Measurements from ENCODE around the gene ZNF100.
"Not testable (repeated sequence)": the region's sequence is repeated elsewhere in the genome, so short reads cannot be mapped to it uniquely, and the experiment has no call there.

ZNF100 gene

DNA sequence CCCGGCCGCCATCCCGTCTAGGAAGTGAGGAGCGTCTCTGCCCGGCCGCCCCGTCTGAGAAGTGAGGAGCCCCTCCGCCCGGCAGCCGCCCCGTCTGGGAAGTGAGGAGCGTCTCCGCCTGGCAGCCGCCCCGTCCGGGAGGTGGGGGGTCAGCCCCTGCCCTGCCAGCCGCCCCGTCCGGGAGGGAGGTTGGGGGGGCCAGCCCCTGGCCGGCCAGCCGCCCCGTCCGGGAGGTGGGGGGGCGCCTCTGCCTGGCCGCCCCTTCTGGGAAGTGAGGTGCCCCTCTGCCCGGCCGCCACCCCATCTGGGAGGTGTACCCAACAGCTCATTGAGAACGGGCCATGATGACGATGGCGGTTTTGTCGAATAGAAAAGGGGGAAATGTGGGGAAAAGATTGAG, 59.5 kb downstream of the ZNF100 start:
- DNase-seq; intact Hi-C loops (cut with DNase I): not testable (repeated sequence)

DNA sequence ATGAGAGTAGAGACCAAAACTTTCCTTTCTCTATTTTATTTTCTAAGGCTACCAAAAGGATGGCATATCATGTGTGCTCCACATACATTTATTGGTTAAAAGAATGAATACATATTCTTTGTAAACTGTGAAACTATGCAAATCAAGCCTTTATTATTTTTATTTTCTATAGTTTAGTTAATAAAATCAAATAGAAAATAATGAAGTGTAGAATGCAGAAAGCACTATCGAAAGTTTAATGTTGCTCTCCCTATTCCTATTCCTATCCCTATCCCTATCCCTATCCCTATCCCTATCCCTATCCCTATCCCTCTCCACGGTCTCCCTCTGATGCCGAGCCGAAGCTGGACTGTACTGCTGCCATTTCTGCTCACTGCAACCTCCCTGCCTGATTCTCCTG, 60.3 kb downstream of the ZNF100 start:
- intact Hi-C loops (cut with DNase I): no loop called here
- no peak for DNase-seq

DNA sequence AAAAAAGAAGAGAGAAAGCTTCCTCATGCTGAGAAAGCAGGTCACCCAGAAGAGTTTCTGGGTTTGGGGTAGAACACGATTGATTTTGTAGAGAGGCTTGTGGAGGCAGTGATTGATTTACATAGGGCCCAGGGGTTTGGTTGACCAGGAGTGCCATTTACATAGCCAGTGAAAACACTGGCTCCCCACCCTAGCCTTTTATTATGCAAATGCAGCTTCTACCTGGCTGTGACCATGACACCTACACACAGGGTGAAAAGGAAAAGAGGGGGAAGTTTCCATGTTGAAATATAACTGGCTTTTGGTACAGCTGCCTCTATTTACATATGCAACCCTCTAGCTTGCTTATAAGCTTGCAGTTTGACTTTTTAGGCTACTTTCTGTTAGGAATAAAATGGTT, 62.0 kb downstream of the ZNF100 start:
- DNase-seq: no peak
- intact Hi-C loops (cut with DNase I): no loop called here

DNA sequence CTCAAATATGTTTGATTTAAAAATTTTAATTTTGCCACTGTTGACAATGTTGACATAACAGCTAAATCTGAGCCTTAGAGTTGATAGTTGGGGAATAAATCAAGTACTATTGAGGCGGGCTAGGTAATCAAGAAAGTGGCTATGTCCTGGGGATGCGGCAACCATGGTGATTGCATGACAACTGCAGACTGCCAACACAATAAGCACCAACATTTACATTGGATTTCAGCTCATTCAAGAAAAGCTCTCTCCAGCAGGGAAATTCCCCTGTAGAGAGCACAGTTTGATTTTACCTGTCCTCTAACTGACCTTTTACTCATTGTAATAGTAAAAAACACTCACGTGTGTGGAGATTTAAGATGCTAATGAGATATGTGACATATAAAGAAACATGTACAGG, 63.1 kb downstream of the ZNF100 start:
- no peak for DNase-seq
- intact Hi-C loops (cut with DNase I): no loop called here

DNA sequence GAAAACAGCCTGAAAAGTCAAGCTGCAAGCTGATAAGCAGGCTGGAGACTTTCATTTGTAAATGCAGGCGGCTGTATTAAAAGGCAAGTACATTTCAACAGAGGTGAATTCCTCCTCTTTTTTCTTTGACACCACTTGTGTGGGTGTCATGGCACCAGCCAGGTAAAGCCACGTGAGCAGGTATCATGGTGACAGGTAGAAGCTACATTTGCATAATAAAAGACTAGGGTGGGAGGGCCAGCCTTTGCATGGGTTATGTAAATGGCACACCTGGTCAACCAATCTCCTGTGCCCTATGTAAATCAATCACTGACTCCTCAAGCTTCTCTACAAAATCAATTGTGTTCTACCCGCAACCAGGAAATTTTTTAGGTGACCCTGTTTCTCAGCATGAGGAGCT, 68.2 kb downstream of the ZNF100 start:
- DNase-seq: no peak
- intact Hi-C loops (cut with DNase I): no loop called here

DNA sequence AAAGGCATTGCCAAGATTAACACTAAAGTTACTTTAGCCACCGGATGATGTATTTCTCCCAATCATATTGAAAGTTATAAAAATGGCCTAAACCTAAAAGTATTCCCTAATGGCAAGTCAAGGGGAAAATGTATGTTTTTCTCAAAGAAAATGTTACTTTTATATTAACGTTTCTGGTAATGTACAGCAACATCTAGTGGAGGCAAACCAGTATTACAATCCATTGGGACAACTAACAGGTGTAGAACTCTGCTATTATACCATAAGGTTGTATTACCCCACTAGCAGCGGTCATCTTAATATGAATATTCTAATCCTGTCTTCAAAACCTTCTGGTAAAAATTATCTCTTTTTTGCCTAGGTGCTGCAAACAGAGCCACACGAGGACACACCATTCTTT, 69.2 kb downstream of the ZNF100 start:
- intact Hi-C loops (cut with DNase I): no loop called here

DNA sequence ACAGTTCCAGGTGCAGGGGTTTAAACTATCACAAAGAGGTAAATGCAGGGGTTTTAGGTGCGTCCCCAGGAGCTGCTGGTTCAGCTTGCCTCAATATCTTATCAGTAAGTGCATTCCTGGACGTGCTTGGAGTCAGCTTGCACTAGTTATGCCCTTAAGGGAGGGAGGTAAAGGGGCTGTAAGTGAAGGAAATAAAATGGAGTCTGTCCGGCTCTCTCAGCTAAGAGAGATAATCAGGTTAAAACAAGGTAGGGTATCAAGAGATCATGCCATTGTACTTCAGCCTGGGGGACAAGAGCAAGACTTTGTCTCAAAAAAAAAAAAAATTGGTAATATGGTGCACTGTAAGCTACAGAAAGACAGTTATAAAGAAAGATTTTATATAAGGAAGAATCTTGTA, 69.7 kb downstream of the ZNF100 start:
- intact Hi-C loops (cut with DNase I): no loop called here
- DNase-seq: no peak

More for the DNA sequence above, 69.2 kb downstream of the ZNF100 start:
- peak in 2 of 42 donors; percentile 6 to 24 for DNase-seq

DNA sequence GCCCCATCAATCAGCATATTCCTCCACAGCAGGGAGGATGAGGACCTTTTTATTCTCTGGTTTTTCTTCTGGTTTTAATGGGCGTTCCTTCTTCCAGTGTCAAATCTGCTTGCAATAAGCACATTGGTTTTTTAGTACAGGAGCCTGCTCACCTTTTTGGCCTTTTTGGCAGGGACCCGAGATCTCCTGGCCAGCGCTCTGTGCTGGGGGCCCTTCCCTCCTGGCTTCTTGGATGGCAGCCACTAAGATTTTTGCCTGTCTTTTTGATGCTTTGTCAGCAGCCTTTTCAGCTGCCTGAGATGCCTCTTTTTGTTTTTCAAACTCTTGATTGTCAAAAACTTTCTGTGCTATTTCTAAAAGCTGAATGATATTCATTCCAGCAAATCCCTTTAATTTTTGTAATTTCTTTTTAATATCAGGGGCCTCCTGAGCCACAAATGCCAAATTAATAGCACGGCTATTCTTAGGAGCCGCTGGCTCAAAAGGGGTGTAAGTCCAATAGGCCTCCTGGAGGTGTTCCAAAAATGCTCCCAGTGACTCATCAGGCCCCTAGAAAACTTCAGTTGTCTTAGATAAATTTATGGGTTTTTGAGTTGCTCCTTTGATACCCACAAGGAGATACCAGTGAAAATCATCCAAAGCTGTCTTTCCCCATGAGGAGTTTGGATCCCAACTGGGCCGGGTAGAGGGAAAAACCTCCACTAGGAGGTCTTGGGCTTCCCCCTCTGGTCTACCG, 73.0 kb downstream of the ZNF100 start:
- intact Hi-C loops (cut with DNase I): no loop called here
- no peak for DNase-seq

DNA sequence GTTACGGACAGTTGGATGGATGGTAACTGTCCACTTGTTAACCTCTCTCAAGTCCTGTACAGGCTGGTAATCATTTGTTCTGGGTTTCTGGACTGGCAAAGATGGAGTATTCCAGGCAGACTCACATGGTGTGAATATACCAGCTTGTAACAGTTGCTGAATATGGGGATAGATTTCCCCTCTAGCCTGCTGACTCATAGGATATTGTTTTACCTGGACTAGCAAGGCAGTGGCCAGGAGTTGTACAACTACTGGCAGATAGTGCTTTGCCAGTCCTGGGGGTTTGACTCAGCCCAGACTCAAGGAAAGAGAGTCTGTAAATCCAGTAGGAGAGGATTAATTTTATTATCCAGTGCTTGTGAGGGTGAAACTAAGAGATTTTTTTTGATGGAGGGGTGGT, 74.0 kb downstream of the ZNF100 start:
- DNase-seq: no peak
- intact Hi-C loops (cut with DNase I): no loop called here

DNA sequence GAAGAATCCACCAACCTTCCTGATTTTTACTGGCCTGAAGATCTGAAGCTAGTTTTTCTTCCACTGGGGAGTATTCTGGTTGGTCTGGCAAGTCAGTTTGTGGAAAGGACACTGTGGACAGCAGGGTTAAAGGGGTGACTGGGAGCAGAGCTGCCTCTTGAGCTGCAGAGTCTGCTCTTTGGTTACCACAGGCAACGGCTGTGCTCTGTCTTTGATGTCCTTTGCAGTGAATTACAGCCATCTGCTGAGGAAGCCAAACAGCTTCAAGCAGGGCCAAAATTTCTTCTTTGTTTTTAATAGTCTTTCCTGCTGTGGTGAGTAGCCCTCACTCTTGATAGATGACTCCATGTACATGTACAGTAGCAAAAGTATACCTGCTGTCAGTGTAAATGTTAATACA, 75.7 kb downstream of the ZNF100 start:
- DNase-seq: no peak
- intact Hi-C loops (cut with DNase I): no loop called here

DNA sequence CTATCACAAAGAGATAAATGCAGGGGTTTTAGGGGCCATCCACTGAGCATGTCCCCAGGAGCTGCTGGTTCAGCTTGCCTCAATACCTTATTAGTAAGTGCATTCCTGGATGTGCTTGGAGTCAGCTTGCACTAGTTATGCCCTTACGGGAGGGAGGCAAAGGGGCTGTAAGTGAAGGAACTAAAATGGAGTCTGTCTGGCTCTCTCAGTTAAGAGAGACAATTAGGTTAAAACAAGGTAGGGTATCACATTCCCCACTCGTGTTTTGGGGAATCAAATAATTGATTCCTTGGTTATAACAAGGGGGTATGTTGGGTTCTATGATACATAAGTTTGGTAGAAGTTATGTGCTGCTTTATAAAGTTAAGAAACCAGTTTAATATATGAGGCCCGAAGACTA, 78.9 kb downstream of the ZNF100 start:
- intact Hi-C loops (cut with DNase I): no loop called here
- no peak for DNase-seq

DNA sequence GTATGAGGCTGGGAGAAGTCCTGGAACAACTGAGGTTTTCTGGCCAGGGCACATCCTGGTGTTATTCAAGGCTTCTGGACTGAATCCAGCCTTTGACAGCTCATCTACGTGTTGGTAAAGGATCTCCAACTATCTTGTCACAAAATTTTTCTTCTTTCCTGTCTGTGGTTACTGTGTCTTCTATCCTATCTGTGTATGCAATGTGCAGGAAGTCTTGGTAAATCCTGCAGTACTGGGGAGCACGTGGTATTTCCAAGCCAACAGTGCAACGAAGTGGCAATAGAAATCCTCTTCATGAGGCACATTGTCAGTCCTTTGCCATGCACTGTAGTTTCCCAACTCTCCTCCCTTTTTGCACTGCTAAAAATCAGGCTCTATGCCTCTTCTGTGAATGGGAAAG, 86.7 kb downstream of the ZNF100 start:
- no peak for DNase-seq
- intact Hi-C loops (cut with DNase I): no loop called here

DNA sequence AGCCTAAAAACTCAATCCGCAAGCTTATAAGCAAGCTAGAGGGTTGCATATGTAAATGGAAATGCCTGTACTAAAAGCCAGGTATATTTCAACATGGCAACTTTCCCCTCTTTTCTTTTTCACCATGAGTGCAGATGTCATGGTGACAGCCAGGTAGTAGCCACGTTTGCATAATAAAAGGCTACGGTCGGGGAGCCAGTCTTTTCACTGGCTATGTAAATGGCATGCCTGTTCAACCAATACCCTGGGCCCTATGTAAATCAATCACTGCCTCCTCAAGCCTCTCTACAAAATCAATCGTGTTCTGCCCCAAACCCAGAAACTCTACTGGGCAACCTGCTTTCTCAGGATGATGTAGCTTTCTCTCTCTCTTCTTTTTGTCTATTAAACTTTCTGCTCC, 87.4 kb downstream of the ZNF100 start:
- intact Hi-C loops (cut with DNase I): no loop called here

DNA sequence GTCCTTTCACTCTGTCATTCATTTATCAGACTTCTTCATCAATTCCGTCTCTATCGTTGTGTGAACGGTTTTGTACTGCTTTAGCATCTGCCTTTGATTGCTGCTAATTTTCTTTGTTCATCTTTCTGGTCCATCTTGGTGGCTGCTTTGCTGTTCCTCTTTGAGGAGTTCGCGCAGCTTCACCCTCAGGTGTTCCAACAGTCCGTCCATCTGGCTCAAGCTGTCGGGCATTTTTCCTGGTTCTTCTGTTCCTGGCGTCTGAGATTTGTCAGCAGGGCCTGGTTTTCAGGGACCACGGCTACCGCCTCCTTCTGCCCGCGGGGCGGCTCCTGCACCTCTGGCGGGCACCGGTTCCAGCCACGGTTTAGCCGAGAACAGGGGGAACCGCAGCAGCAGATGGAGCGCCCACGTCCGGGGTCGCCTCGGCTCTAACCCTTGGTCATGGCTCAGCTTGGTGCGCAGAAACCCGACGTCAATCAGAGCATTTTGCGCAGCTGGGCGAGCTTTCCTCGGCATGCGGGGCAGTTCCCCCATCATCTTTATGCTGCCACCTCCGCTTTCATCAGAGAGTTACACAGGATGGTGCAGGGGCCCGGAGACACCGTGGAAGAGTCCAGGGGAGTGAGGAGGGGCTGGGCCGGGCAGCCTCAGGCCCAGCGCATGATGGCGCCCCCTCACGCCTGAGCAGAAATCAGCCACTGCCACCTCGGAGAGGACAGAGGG, 89.5 kb downstream of the ZNF100 start:
- DNase-seq: no peak
- intact Hi-C loops (cut with DNase I): no loop called here

More for the DNA sequence above, 87.4 kb downstream of the ZNF100 start:
- no peak for DNase-seq

DNA sequence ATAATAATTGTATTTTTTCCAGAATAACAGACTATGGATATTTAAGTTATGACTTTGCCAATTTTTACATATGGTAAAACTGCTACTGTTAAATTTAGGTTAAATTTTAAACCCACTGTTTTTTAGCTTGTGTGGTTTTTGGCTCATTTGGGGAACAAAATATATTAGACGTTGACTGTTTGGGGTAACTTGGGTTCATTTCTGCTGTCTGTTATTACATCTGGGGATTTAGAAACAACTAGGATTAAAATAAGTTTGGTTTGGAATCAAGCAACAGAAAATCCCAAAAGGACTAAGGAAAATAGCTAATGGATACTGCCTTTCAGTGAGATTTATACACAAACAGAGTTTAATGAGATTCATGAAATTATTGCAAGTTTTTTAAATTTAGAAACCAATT, 92.9 kb downstream of the ZNF100 start:
- DNase-seq: no peak
- intact Hi-C loops (cut with DNase I): no loop called here

DNA sequence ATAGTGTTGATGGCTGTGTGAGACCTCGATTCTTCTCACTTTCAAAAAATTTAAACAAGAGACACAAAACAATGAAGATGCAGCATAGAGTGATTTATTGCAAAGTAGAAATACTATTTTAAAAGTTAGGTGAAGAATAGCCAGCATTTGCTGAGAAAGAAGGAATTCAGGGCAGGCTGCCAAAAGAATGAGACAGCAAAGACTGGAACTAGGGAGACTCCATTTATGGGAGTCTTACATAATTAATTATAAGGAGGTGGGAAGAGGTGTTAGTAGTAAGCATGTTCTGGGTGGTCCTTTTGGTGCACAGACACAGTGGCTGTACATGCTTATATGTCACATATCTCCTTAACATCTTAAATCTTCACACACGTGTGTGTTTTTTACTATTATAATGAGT, 93.9 kb downstream of the ZNF100 start:
- intact Hi-C loops (cut with DNase I): not testable (repeated sequence)
- peak in 10 of 42 donors; percentile 9 to 67 (median 22) for DNase-seq
